Trophoblast cell (in vitro differentiated cells and primary cell): ENCODE measurements around the gene SOX14. TPM values are rescaled to one million over a fixed set of nuclear protein-coding genes. Genes with fewer than 3 reads are reported as not detected.

Experiments used
- DNase-seq, 2 donors: peaks; one replicate each; pipeline ENCODE4 v3.0.0-alpha.2; 2016
- H2AFZ ChIP-seq: 2 replicates; pipeline ENCODE4 v1.6.1; 2013; ENCODE audit warnings: low read length, moderate library complexity, mild to moderate bottlenecking; ENCODE audit not compliant: insufficient read depth, poor library complexity
- H2AK5ac ChIP-seq: 2 replicates; pipeline ENCODE4 v1.6.1; 2013; ENCODE audit warnings: mild to moderate bottlenecking, low read length
- H2BK120ac ChIP-seq: 2 replicates; pipeline ENCODE4 v1.6.1; 2013; ENCODE audit warnings: low read length, mild to moderate bottlenecking, moderate library complexity; ENCODE audit not compliant: insufficient read depth, poor library complexity
- H2BK12ac ChIP-seq: 2 replicates; pipeline ENCODE4 v1.6.1; 2013; ENCODE audit warnings: mild to moderate bottlenecking, low read length, moderate library complexity
- H2BK5ac ChIP-seq: 2 replicates; pipeline ENCODE4 v1.6.1; 2013; ENCODE audit warnings: low read length, low read depth, moderate library complexity, mild to moderate bottlenecking; ENCODE audit not compliant: poor library complexity
- H3K14ac ChIP-seq: 2 replicates; pipeline ENCODE4 v1.6.1; 2013; ENCODE audit warnings: mild to moderate bottlenecking, low read length
- H3K18ac ChIP-seq: 2 replicates; pipeline ENCODE4 v1.6.1; 2013; ENCODE audit warnings: mild to moderate bottlenecking, low read length
- H3K23ac ChIP-seq: 2 replicates; pipeline ENCODE4 v1.6.1; 2013; ENCODE audit warnings: low read length
- H3K27ac ChIP-seq: 2 replicates; pipeline ENCODE4 v1.5.1; 2013; ENCODE audit warnings: low read depth, mild to moderate bottlenecking, inconsistent platforms, low read length, moderate library complexity
- H3K27me3 ChIP-seq: 2 replicates; pipeline ENCODE4 v1.6.1; 2013; ENCODE audit warnings: inconsistent platforms, mild to moderate bottlenecking, low read length, moderate library complexity; ENCODE audit not compliant: insufficient read depth
- H3K36me3 ChIP-seq, 2 experiments: 1 replicate in 1 of 2; 2 replicates in 1 of 2; pipeline ENCODE4 v1.6.1; 2013; ENCODE audit warnings: low read length in 2 of 2, mild to moderate bottlenecking in 2 of 2, moderate library complexity in 1 of 2; ENCODE audit not compliant: insufficient read depth in 2 of 2, control insufficient read depth in 1 of 2
- H3K4ac ChIP-seq: 2 replicates; pipeline ENCODE4 v1.6.1; 2013; ENCODE audit warnings: low read depth, mild to moderate bottlenecking, low read length, moderate library complexity
- H3K4me1 ChIP-seq, 2 experiments: 1 replicate in 1 of 2; 2 replicates in 1 of 2; pipeline ENCODE4 v1.6.1; 2013; ENCODE audit warnings: low read length in 2 of 2, mild to moderate bottlenecking in 2 of 2, moderate library complexity in 1 of 2; ENCODE audit not compliant: insufficient read depth in 2 of 2, control insufficient read depth in 1 of 2
- H3K4me2 ChIP-seq: 2 replicates; pipeline ENCODE4 v1.6.1; 2013; ENCODE audit warnings: inconsistent platforms, mild to moderate bottlenecking, low read length, moderate library complexity
- H3K4me3 ChIP-seq: 2 replicates; pipeline ENCODE4 v1.5.1; 2013; ENCODE audit warnings: mild to moderate bottlenecking, low read depth, low read length, inconsistent platforms
- H3K79me1 ChIP-seq: one replicate; pipeline ENCODE4 v1.6.1; 2013; ENCODE audit warnings: low read length
- H3K79me2 ChIP-seq: 2 replicates; pipeline ENCODE4 v1.6.1; 2013; ENCODE audit warnings: low read length, mild to moderate bottlenecking; ENCODE audit not compliant: control insufficient read depth, insufficient read depth, poor library complexity
- H3K9ac ChIP-seq: 2 replicates; pipeline ENCODE4 v1.6.1; 2013; ENCODE audit warnings: mild to moderate bottlenecking, low read length
- H3K9me3 ChIP-seq: 2 replicates; pipeline ENCODE4 v1.6.1; 2013; ENCODE audit warnings: low read depth, mild to moderate bottlenecking, control low read depth, inconsistent platforms, low read length; ENCODE audit not compliant: insufficient read depth
- H4K12ac ChIP-seq: 2 replicates; pipeline ENCODE4 v1.6.1; 2013; ENCODE audit warnings: low read depth, mild to moderate bottlenecking, low read length, moderate library complexity
- H4K8ac ChIP-seq: 2 replicates; pipeline ENCODE4 v1.6.1; 2013; ENCODE audit warnings: low read depth, mild to moderate bottlenecking, low read length, moderate library complexity
- H4K91ac ChIP-seq: one replicate; pipeline ENCODE4 v1.6.1; 2013; ENCODE audit warnings: low read depth, mild to moderate bottlenecking, low read length, moderate library complexity
- WGBS: extraction: QIAGEN DNeasy Blood & Tissue Kit; methylation state at CpG from one replicate; pipeline ENCODE4 v1.1.7; 2013; ENCODE audit warnings: missing lambda C conversion rate; ENCODE audit not compliant: insufficient read length, insufficient coverage; ENCODE audit errors: extremely low coverage; 5-methylcytosine and 5-hydroxymethylcytosine counted together
- polyA plus RNA-seq: library from polyadenylated mRNA; stranded (reverse); fragments of 200-250 nt; gene quantifications from 2 replicates; pipeline ENCODE4 v1.2.3, GENCODE V29; 2013

The SOX14 gene
- 1.5 TPM in 2 replicates for polyA plus RNA-seq

DNA sequence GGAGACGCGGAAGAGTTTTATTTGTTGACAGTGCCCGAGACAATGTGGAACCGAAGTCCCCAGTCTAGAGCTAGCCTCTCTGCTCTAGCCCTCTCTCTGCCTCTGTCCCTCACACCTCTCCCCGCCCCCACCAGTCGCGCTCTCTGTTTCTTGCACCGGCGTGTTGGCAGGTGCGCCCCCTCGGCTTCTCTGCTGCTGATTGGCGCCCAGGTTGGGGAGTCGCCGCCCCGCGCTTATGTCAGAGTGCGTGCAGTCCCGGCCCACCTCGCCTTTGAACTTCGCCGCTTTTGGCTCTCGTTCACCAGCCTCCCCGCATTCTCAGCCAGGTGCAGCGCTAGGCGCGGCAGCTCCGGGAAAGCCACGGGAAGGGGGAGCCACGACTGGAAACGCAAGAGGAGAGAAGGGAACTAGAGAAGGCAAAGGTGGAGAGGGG lies at the start of gene SOX14:
Gene SOX14 (plus strand): TSS at position 315 of the 433 bp plus-strand sequence. CDS start 470 bp downstream, outside the sequence.
- peaks cover 10% of the 10 kb centered on the region for H3K9me3 ChIP-seq
- peaks cover 36 to 47% of the 10 kb centered on the region in 2 experiments for H3K4me1 ChIP-seq
- no peak within 1 kb of the TSS for H3K18ac ChIP-seq
- no peak within 1 kb of the TSS for H4K91ac ChIP-seq
- H3K4me3 ChIP-seq = peak within 1 kb of the TSS; percentile 42
- no peak within 1 kb of the TSS for H3K27ac ChIP-seq
- no peak within 1 kb of the TSS for H2BK12ac ChIP-seq
- H2BK5ac ChIP-seq = no peak within 1 kb of the TSS
- H3K36me3 ChIP-seq = no peaks in the 10 kb centered on the region
- H4K12ac ChIP-seq = no peak within 1 kb of the TSS
- H3K14ac ChIP-seq = peak within 1 kb of the TSS; percentile 10
- H3K9ac ChIP-seq = no peak within 1 kb of the TSS
- no peak within 1 kb of the TSS for H4K8ac ChIP-seq
- H2AFZ ChIP-seq = no peak within 1 kb of the TSS
- H3K4me2 ChIP-seq = peak within 1 kb of the TSS; percentile 55
- no peak within 1 kb of the TSS for H2AK5ac ChIP-seq
- H3K4ac ChIP-seq = no peak within 1 kb of the TSS
- no CpG with 5 or more reads among the region's 30 CpGs for WGBS
- no peaks in the 10 kb centered on the region for H3K79me2 ChIP-seq
- peak; percentile 28 to 39 for DNase-seq
- peak within 1 kb of the TSS; percentile 36 for H3K23ac ChIP-seq
- H3K79me1 ChIP-seq = peaks cover 7% of the 10 kb centered on the region
- no peak within 1 kb of the TSS for H2BK120ac ChIP-seq
- H3K27me3 ChIP-seq = peaks cover 86% of the 10 kb centered on the region

GRCh38 chr3:137714551-137714950 lies 49.6 kb upstream of the SOX14 start:
- Histone ChIP-seq H2BK5ac (no peak overlapping the region), H3K14ac (no peak overlapping the region), H3K4me3 (no peak overlapping the region), H3K27me3 (no peaks in the 10 kb centered on the region), H3K79me2 (no peaks in the 10 kb centered on the region), H3K9me3 (peaks cover 2% of the 10 kb centered on the region), H3K4ac (no peak overlapping the region), H3K9ac (no peak overlapping the region), H4K91ac (no peak overlapping the region), H2AFZ (no peak overlapping the region), H2BK12ac (no peak overlapping the region), H4K8ac (no peak overlapping the region), H3K23ac (no peak overlapping the region), H3K79me1 (no peaks in the 10 kb centered on the region), H3K36me3 (no peaks in the 10 kb centered on the region), H2AK5ac (no peak overlapping the region), H3K18ac (no peak overlapping the region), H3K27ac (no peak overlapping the region), H2BK120ac (no peak overlapping the region), H4K12ac (no peak overlapping the region), H3K4me1 (no peaks in the 10 kb centered on the region), H3K4me2 (no peak overlapping the region)
- DNase-seq = no peak
- WGBS = no CpG with 5 or more reads among the region's 25 CpGs

DNA sequence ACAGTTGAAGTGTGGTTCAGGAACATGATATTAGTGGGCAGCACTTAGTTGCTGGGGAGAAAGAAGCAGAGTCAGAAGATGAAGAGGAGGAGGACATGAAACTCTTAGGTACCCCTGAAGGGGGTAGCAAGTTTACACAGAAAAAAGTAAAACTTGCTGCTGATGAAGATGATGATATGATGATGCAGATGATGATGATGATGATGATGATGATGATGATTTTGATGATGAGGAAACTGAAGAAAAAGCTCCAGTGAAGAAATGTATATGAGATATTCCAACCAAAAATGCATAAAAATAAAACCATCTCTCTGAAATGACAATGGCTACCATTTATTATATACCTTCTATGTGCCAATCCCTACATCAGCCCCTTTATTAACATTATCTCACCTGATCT lies 39.9 kb upstream of the SOX14 start:
- Histone ChIP-seq H3K4me2 (no peak overlapping the region), H3K4me1 (no peaks in the 10 kb centered on the region), H2AK5ac (no peak overlapping the region), H3K79me1 (no peaks in the 10 kb centered on the region), H4K8ac (no peak overlapping the region), H4K91ac (no peak overlapping the region), H3K14ac (no peak overlapping the region), H2BK120ac (no peak overlapping the region), H3K36me3 (no peaks in the 10 kb centered on the region), H3K9me3 (no peaks in the 10 kb centered on the region), H4K12ac (no peak overlapping the region), H2AFZ (no peak overlapping the region), H3K27ac (no peak overlapping the region), H3K23ac (no peak overlapping the region), H2BK12ac (no peak overlapping the region), H3K79me2 (no peaks in the 10 kb centered on the region), H3K4ac (no peak overlapping the region), H3K18ac (no peak overlapping the region), H2BK5ac (no peak overlapping the region), H3K4me3 (no peak overlapping the region), H3K27me3 (no peaks in the 10 kb centered on the region), H3K9ac (no peak overlapping the region)
- DNase-seq = no peak

- H3K4me3 ChIP-seq = no peak overlapping the region
- H3K4me2 ChIP-seq = no peak overlapping the region
- WGBS = no CpG with 5 or more reads among the region's 2 CpGs
- no peak overlapping the region for H2BK5ac ChIP-seq
- H3K9ac ChIP-seq = no peak overlapping the region
- no peaks in the 10 kb centered on the region for H3K79me1 ChIP-seq
- H3K18ac ChIP-seq = no peak overlapping the region
- H4K91ac ChIP-seq = no peak overlapping the region
- no peaks in the 10 kb centered on the region for H3K4me1 ChIP-seq
- no peak overlapping the region for H3K14ac ChIP-seq
- H3K36me3 ChIP-seq = no peaks in the 10 kb centered on the region
- H3K79me2 ChIP-seq = no peaks in the 10 kb centered on the region
- no peak for DNase-seq
- H4K8ac ChIP-seq = no peak overlapping the region
- no peak overlapping the region for H2BK120ac ChIP-seq
- H3K4ac ChIP-seq = no peak overlapping the region
- peaks cover 6% of the 10 kb centered on the region for H3K9me3 ChIP-seq
- H2AK5ac ChIP-seq = no peak overlapping the region
- H3K27me3 ChIP-seq = no peaks in the 10 kb centered on the region
- H2BK12ac ChIP-seq = no peak overlapping the region
- no peak overlapping the region for H4K12ac ChIP-seq
- H3K27ac ChIP-seq = no peak overlapping the region
- H2AFZ ChIP-seq = no peak overlapping the region
- H3K23ac ChIP-seq = no peak overlapping the region
These were observed 26.9 kb upstream of the SOX14 start for GRCh38 chr3:137737208-137737607.
